ENCODE measurements around the gene RALGAPA2.

RALGAPA2 gene

DNA sequence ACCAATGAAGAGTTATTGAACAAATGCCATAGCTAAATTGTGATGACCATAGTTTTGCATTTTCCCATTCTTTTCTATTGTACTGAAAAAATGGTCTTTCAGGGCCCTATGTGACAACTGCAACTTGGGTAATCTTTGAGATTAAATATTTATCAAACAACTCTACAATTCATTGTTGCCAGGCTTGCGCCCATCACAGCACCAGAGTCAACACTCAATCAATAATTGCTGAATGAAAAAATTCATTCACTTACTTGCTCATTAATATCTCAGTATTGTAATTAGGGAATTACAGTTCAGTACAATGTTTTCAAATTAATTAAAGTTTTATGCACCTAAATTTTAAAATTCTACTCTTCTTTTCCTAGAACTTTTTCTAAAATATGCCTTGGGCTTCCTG lies 7.7 kb upstream of the RALGAPA2 start:
- Mint-ChIP-seq H3K27me3 (ENCODE audit: low read depth, poor library complexity) (peaks cover 2% of the 10 kb centered on the region), H3K4me3 (no peak overlapping the region), H3K9me3 (no peaks in the 10 kb centered on the region), H3K36me3 (ENCODE audit: low read depth) (no peaks in the 10 kb centered on the region), H3K27ac (no peak overlapping the region), H3K4me1 (no peaks in the 10 kb centered on the region)
- TF ChIP-seq, protein P1, sequence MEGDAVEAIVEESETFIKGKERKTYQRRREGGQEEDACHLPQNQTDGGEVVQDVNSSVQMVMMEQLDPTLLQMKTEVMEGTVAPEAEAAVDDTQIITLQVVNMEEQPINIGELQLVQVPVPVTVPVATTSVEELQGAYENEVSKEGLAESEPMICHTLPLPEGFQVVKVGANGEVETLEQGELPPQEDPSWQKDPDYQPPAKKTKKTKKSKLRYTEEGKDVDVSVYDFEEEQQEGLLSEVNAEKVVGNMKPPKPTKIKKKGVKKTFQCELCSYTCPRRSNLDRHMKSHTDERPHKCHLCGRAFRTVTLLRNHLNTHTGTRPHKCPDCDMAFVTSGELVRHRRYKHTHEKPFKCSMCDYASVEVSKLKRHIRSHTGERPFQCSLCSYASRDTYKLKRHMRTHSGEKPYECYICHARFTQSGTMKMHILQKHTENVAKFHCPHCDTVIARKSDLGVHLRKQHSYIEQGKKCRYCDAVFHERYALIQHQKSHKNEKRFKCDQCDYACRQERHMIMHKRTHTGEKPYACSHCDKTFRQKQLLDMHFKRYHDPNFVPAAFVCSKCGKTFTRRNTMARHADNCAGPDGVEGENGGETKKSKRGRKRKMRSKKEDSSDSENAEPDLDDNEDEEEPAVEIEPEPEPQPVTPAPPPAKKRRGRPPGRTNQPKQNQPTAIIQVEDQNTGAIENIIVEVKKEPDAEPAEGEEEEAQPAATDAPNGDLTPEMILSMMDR (IDR thresholded peaks at IDR 0.05), result no peak
- DNase-seq, result no peak

DNA sequence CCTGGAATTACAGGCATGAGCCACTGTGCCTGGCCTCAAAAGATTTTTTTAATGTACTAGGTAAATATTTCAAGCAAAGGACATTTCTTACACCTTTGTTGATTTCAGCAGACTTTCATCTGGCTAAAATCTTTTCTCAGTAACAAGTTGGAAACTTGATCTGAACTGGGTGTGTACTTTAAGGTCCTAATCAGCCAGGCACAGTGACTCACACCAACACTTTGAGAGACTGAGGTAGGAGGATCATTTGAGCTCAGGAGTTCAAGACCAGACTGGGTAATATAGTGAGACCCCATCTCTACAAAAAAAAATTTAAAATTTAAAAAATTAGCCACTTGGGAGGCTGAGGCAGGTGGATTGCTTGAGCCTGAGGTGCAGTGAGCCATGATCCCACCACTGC lies 7.0 kb upstream of the RALGAPA2 start:
- DNase-seq, result no peak
- H3K4me1 Mint-ChIP-seq, result no peaks in the 10 kb centered on the region
- H3K9me3 Mint-ChIP-seq, result no peaks in the 10 kb centered on the region
- H3K27me3 Mint-ChIP-seq (ENCODE audit: low read depth, poor library complexity), result no peaks in the 10 kb centered on the region
- H3K27ac Mint-ChIP-seq, result no peak overlapping the region
- no peak overlapping the region for H3K4me3 Mint-ChIP-seq
- TF ChIP-seq, protein P1 (IDR thresholded peaks at IDR 0.05), result no peak
- no peaks in the 10 kb centered on the region for H3K36me3 Mint-ChIP-seq (ENCODE audit: low read depth)

DNA sequence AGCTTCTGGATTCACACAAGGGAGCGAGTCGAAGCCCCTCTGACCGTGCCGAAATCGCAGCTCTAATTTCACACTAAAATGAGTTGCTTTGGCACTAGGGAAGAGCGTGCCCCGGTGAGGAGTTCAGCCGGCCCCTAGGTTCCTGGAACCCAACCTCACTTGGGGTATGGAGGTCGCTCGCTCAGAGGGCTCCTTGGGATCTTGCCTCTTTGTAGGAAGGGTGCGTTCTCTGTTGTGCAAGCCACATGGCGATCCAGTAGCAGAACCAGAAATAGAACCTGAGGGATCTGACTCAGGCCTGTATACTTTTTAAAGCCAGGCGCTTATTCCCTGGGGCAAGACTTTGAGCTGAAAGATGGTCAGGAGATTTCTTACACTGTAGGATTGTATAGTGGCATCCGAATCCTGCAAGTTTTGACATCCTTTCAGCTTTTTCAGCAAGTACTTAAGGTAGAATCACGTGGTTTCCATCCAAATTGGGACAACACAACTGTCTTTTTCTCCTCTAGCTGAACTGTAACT lies 861 bp upstream of the RALGAPA2 start:
- H3K4me1 Mint-ChIP-seq, result peaks cover 26% of the 10 kb centered on the region
- no peaks in the 10 kb centered on the region for H3K27me3 Mint-ChIP-seq (ENCODE audit: low read depth, poor library complexity)
- peak overlapping the region; percentile 17 for H3K27ac Mint-ChIP-seq
- peaks cover 5% of the 10 kb centered on the region for H3K36me3 Mint-ChIP-seq (ENCODE audit: low read depth)
- no peaks in the 10 kb centered on the region for H3K9me3 Mint-ChIP-seq
- peak overlapping the region; percentile 88 for H3K4me3 Mint-ChIP-seq
- no peak for DNase-seq
- TF ChIP-seq, protein P1 (IDR thresholded peaks at IDR 0.05), result no peak

DNA sequence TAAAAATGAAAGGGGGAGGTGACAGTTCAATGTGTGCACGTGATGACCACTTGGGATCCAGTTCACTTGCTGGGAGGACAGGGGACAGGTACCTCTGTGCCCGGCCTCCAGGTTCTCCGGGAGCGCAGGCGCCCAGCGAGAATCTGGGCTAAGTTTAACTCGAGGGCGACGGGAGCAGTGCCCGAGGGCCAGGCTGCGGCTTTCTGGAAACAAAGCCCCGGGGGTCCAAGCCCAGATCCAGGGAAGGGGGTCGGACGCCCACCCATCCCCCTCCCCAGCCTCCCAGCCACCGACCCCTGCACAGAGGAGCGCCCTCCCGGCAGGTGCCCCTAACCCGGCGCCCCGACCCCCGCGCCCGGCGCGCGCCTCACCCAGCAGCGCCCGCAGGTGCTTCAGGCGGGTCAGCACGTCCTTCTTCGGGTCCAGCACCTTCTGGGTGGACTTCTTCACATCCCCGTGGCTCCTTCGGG lies 405 bp downstream of the RALGAPA2 start:
- TF ChIP-seq, protein P1 (IDR thresholded peaks at IDR 0.05), result no peak
- peak overlapping the region; percentile 92 for H3K4me3 Mint-ChIP-seq
- no peak for DNase-seq
- no peaks in the 10 kb centered on the region for H3K27me3 Mint-ChIP-seq (ENCODE audit: low read depth, poor library complexity)
- peaks cover 26% of the 10 kb centered on the region for H3K4me1 Mint-ChIP-seq
- no peaks in the 10 kb centered on the region for H3K9me3 Mint-ChIP-seq
- no peak overlapping the region for H3K27ac Mint-ChIP-seq
- H3K36me3 Mint-ChIP-seq (ENCODE audit: low read depth), result peaks cover 5% of the 10 kb centered on the region

DNA sequence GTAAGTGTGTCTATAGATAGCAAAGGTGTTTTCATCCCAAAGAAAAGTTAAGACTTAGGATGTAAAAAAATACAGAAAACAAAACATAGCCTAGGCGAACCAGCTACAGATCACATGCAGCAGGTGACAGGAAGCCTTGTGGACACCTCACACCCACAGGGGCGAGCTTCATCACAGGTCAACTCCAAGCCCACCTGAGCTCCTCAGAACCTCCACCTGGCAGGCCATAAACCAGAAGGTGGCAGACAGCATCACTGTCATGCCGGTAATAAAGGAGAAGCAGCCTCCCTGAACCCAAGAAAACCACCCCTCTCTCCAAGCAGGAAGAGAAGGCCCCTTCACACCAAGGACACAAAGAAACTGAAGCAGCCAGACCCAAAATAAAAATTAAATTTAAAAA lies 1.0 kb downstream of the RALGAPA2 start:
- TF ChIP-seq, protein P1 (IDR thresholded peaks at IDR 0.05), result no peak
- Mint-ChIP-seq H3K27me3 (ENCODE audit: low read depth, poor library complexity) (no peaks in the 10 kb centered on the region), H3K27ac (no peak overlapping the region), H3K36me3 (ENCODE audit: low read depth) (peaks cover 5% of the 10 kb centered on the region), H3K9me3 (no peaks in the 10 kb centered on the region), H3K4me1 (peaks cover 26% of the 10 kb centered on the region), H3K4me3 (peak overlapping the region; percentile 92)
- DNase-seq, result no peak

Measured in nephron progenitor cell (in vitro differentiated cells).